GM06990 (cell line): ENCODE data around the gene CPED1.
A peak's percentile ranks its signal among the peaks of the same experiment; 100 is the strongest.

Source experiments
- DNase-seq: peaks from one replicate; pipeline ENCODE4 v3.0.0-alpha.2; 2011; ENCODE audit not compliant: insufficient read length; ENCODE audit errors: extremely low read depth
- H3K27me3 ChIP-seq: replicated peaks from 2 replicates; pipeline ENCODE4 v1.6.0; 2011; ENCODE audit warnings: low read length; ENCODE audit not compliant: control insufficient read depth, insufficient read depth
- H3K36me3 ChIP-seq: 2 replicates; pipeline ENCODE4 v1.5.1; 2011; ENCODE audit warnings: low read length; ENCODE audit not compliant: control insufficient read depth, insufficient read depth
- H3K4me3 ChIP-seq: replicated peaks from 2 replicates; pipeline ENCODE4 v1.5.1; 2011; ENCODE audit warnings: low read depth, mild to moderate bottlenecking, control low read depth, low read length
- TF ChIP-seq, protein P1 (sequence below): IDR thresholded peaks from 2 replicates; pipeline ENCODE4 v1.5.1; 2011; ENCODE audit warnings: low read length, control low read depth, mild to moderate bottlenecking, inconsistent platforms; ENCODE audit not compliant: insufficient read depth, poor library complexity, severe bottlenecking

The CPED1 gene

DNA sequence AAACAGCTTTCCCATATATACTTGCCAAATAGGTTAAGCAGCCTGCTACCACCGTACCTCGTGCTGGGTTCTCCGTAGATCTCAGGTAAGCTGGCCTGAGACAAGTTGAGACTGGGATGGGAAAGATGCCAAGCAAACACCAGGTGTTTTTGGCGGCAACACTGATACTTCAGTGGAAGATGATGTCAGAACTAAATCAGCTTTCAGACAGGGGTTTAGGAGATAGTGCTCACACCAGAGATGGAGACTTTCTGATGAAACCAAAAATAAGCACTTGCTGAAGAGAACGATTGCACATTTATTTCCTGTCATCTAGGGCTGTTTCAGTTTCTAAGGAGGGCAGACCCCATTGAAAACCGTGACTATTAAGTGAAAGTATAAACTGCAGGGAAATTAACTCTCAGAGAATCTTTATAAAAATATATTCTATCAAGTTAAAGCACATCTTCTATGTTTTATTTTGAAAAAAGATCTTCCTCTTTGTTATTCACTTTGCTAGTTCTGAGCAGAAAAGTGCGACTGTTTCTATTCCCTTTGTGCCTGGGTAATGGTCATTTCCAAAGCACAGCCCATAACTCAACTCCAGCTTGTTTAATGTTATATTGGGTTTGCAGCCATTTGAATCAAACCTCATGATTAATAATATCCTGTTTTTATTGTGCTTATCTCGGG lies 149.9 kb downstream of the CPED1 start:
- DNase-seq: peak; percentile 60
- H3K27me3 ChIP-seq: no peaks in the 10 kb centered on the region
- H3K36me3 ChIP-seq: no peaks in the 10 kb centered on the region
- peak overlapping the region; percentile 21; the same call in 1 of the 2 replicates for H3K4me3 ChIP-seq
- TF ChIP-seq, protein P1, sequence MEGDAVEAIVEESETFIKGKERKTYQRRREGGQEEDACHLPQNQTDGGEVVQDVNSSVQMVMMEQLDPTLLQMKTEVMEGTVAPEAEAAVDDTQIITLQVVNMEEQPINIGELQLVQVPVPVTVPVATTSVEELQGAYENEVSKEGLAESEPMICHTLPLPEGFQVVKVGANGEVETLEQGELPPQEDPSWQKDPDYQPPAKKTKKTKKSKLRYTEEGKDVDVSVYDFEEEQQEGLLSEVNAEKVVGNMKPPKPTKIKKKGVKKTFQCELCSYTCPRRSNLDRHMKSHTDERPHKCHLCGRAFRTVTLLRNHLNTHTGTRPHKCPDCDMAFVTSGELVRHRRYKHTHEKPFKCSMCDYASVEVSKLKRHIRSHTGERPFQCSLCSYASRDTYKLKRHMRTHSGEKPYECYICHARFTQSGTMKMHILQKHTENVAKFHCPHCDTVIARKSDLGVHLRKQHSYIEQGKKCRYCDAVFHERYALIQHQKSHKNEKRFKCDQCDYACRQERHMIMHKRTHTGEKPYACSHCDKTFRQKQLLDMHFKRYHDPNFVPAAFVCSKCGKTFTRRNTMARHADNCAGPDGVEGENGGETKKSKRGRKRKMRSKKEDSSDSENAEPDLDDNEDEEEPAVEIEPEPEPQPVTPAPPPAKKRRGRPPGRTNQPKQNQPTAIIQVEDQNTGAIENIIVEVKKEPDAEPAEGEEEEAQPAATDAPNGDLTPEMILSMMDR: no peak

DNA sequence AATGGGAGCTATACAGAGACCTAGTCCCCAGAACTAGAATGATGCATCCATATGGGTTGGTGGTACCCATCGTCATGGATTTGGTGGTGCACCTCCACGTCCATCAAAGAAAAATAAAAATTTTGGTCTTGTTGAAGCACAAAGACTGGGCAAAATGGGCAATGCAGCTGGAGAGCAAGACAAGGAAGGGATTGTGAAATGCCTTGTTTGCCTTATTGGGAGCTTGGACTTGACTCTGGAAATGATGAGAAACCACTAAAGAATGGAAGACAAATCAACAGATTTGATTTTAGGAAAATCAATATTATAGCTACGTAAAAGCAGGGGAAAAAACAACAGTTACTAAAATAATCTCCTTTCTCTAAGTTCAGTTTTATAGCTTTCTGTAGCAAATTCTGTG lies 150.9 kb downstream of the CPED1 start:
- TF ChIP-seq, protein P1: no peak

DNA sequence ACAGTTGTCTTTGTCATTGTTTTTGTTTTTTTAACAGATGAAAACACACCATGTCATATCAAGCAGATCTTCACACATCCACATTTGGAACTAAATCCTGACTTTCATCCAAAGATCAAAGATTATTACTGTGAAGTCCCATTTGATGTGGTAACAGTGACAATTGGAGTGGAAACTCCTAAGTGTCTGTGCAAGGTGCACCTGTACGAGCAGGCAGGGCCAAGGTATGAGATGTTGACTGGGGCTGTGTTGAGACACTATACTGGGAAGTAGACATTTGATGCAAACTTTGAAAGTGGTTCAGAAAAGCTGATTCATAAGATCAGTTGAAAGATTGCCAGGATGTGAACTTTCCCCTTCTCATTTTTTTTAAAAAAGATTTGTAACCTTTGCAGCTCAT lies 152.3 kb downstream of the CPED1 start:
- no peak for DNase-seq
- H3K36me3 ChIP-seq: no peaks in the 10 kb centered on the region
- no peaks in the 10 kb centered on the region for H3K27me3 ChIP-seq
- TF ChIP-seq, protein P1: no peak
- no peak overlapping the region for H3K4me3 ChIP-seq

More for the DNA sequence above, 150.9 kb downstream of the CPED1 start:
- no peak for DNase-seq
- H3K36me3 ChIP-seq: no peaks in the 10 kb centered on the region
- no peaks in the 10 kb centered on the region for H3K27me3 ChIP-seq
- no peak overlapping the region for H3K4me3 ChIP-seq

DNA sequence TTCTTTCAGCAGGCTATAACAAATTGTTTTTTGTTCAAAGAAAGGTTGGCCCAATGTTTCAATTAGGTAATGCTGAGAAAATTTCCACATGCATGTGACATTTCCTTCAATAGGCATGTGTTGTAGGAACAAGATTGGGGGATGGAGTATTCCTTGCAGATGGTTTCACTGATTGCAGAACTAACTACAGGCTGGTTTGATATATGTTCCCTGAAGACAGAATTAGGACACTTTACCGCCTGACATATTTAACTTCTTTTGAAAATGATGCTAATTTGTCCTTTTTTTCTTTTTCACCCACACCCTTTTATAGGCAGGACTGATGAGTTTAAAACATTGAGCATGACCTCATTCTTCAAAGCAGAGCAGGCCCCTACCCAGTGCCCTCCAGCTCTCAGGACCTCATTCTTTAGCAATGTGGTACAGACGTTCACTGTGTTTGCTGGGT lies 163.3 kb downstream of the CPED1 start:
- DNase-seq: no peak
- Histone ChIP-seq H3K27me3 (no peaks in the 10 kb centered on the region), H3K4me3 (no peak overlapping the region), H3K36me3 (no peaks in the 10 kb centered on the region)
- TF ChIP-seq, protein P1: no peak

DNA sequence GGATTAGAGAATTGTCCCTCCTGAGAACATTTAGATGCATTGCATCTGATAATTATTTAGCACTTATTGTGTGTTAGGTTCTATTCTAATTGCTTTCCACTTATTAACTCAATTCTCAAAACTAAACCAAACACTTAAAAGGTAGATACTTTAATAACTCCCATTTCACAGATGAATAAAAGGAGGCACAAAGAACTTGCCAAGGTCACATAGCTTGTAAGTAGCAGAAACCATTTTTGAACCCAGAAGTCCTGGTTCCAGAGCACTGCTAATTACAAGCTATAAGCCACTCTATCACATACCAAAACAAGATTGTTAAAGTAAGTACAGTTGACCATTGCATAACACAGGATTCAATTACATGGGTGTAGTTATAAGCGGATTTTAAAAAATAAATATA lies 164.9 kb downstream of the CPED1 start:
- no peak for DNase-seq
- TF ChIP-seq, protein P1: no peak
- no peaks in the 10 kb centered on the region for H3K36me3 ChIP-seq

DNA sequence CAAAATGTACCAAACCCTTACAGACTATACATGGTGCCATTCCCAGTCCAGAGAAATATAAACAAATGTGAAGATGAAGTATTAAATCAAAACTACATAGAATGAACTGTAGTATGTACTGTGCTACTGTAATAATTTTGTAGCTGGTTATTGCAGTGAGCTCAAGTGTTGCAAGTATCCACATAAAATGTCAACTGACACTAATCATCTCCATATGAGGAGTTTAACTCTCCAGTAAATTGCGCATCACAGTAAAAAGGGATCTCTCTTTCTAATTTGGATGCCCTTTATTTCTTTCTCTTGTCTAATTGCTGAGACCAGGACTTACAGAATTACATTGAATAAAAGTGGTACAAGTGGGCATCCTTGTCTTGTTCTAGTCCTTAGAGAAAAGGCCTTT lies 165.5 kb downstream of the CPED1 start:
- no peaks in the 10 kb centered on the region for H3K36me3 ChIP-seq

More for the DNA sequence above, 164.9 kb downstream of the CPED1 start:
- Histone ChIP-seq H3K27me3 (no peaks in the 10 kb centered on the region), H3K4me3 (no peak overlapping the region)

More for the DNA sequence above, 165.5 kb downstream of the CPED1 start:
- Histone ChIP-seq H3K27me3 (no peaks in the 10 kb centered on the region), H3K4me3 (no peak overlapping the region)
- DNase-seq: no peak
- TF ChIP-seq, protein P1: no peak
